Urinary bladder (tissue), 4 donors: Measurements from ENCODE around the gene SLC26A2. TPM values are rescaled to one million over a fixed set of nuclear protein-coding genes. Genes with fewer than 3 reads are reported as not detected.
"Not testable (repeated sequence)": the region's sequence is repeated elsewhere in the genome, so short reads cannot be mapped to it uniquely, and the experiment has no call there.

Experiments used
- DNase-seq: peaks from one replicate; pipeline ENCODE4 v3.0.0-alpha.2; 2015; ENCODE audit errors: extremely low spot score
- H3K27ac ChIP-seq: one replicate; pipeline ENCODE4 v1.5.1; 2013; ENCODE audit warnings: low read depth, mild to moderate bottlenecking, moderate library complexity
- H3K36me3 ChIP-seq: one replicate; pipeline ENCODE4 v1.6.1; 2013; ENCODE audit warnings: mild to moderate bottlenecking, moderate library complexity; ENCODE audit not compliant: insufficient read depth
- H3K4me1 ChIP-seq: one replicate; pipeline ENCODE4 v1.6.1; 2013; ENCODE audit warnings: mild to moderate bottlenecking, moderate library complexity; ENCODE audit not compliant: insufficient read depth
- H3K4me3 ChIP-seq: one replicate; pipeline ENCODE4 v1.5.1; 2013; ENCODE audit warnings: low read depth, low read length
- whole genome bisulfite sequencing: extraction: QIAGEN DNeasy Blood & Tissue Kit; methylation state at CpG from one replicate; pipeline ENCODE4 v1.1.7; 2013; 5-methylcytosine and 5-hydroxymethylcytosine counted together
- polyA plus RNA-seq: library from polyadenylated mRNA; stranded (reverse); fragments of 200-250 nt; gene quantifications from one replicate; pipeline ENCODE4 v1.2.3, GENCODE V29; 2013
- total RNA-seq: library from RNA; depleted of rRNA; stranded (reverse); fragments of >200 nt; gene quantifications from one replicate; pipeline ENCODE4 v1.2.3, GENCODE V29; 2014
- donor health status: healthy with polysubstance abuse.
- donor health status: healthy.

SLC26A2 gene
- total and polyA plus RNA-seq, 2 donors, result 5.0 to 34.9 TPM

DNA sequence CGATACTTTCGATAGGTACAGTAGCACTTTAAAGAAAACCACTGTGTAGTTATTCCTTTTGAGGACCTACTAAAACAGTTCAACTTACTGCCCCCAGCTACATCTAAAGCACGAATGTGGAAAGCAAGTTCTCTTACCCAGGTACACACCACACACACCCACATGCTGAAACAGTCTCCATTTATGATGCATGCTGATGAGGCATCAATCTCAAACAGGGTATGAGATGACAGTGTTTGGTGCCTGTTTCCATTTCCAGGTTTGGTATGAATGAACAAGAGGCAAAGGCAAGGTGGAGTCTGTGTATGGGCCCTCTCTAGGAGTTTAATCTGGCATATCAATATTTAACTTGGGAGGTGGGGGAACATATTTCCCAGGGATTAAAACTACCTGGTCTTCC lies 53.9 kb downstream of the SLC26A2 start:
- 96% methylated on average over 3 of the region's 3 CpGs for WGBS
- Histone ChIP-seq H3K36me3 (peaks cover 10% of the 10 kb centered on the region), H3K27ac (no peak overlapping the region), H3K4me3 (no peak overlapping the region), H3K4me1 (no peaks in the 10 kb centered on the region)
- DNase-seq, result no peak

DNA sequence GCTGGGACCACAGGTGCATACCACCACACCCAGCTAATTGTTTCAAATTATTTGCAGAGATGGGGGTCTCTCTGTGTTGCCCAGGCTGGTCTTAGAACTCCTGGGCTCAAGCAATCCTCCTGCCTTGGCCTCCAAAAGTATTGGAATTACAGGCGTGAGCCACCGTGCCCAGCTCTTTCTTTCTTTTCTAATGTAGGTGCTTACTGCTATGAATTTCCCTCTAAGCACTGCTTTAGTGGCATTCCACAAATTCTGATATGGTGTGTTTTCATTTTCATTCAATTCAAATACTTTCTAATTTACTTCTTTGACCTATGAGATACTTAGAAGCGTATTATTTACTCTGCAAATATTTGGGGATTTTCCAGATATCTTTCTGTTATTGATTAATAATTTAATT lies 54.9 kb downstream of the SLC26A2 start:
- H3K27ac ChIP-seq, result no peak overlapping the region
- no peak overlapping the region for H3K4me3 ChIP-seq
- WGBS, result 99% methylated on average over 3 of the region's 3 CpGs
- DNase-seq, result no peak
- H3K36me3 ChIP-seq, result peaks cover 5% of the 10 kb centered on the region
- no peaks in the 10 kb centered on the region for H3K4me1 ChIP-seq

DNA sequence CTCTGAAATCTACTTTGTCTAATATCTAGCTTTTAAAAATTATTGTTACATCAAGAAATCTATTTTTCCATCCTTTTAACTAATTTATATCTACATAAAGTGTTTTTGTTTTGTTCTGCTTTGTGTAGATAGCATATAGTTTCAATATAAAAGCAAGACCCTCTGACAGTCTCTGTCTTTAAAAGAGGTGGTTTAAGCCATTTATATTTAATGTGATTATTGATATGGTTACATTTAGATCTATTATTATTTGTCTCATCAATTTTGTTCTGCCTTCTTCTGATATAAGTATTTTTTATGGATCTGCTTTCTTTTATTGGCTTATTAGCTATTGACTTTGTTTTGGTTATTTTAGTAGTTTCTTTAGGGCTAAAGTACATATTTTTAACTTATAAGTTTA lies 56.0 kb downstream of the SLC26A2 start:
- DNase-seq, result no peak
- Histone ChIP-seq H3K4me1 (no peaks in the 10 kb centered on the region), H3K27ac (no peak overlapping the region), H3K4me3 (no peak overlapping the region), H3K36me3 (peaks cover 4% of the 10 kb centered on the region)

DNA sequence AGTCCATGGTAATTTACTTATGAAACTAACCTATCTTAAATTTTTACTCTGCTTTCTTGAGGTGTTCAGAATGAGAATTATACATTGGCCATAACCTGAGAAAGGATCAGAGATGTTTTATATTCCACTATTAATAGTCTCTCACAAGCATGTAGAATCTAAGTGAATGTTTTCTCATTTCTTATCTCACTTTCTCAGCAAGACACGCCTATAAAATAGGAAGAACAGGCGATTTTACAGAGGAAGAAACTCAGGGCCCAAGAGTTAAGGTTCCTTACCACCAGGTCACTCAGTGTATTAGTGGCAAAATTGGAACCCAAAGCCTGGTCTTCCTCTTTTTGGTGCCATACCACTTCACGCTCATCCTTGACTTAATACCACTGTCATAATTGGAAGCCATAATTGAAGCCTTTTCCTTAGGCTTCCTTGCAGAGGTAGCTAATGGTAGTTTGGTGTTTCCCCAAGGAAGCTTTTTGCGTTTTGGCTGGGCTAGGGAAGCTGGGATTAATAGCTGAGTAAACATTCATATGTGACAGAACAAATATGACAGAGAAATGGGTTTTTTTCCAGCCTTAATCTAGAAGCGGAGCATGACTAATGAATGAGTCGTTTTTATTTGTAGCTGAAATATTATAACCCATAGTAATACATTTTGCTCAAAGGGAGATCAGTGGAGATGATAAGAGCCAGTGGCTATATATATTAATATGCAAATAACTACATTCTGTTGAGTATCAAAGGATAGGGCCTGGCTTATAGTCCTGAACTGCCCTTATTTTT lies 56.9 kb downstream of the SLC26A2 start:
- H3K36me3 ChIP-seq, result peaks cover 4% of the 10 kb centered on the region
- DNase-seq, result no peak
- H3K27ac ChIP-seq, result no peak overlapping the region
- no peaks in the 10 kb centered on the region for H3K4me1 ChIP-seq
- H3K4me3 ChIP-seq, result no peak overlapping the region
- 48% methylated on average over 6 of the region's 6 CpGs for WGBS

DNA sequence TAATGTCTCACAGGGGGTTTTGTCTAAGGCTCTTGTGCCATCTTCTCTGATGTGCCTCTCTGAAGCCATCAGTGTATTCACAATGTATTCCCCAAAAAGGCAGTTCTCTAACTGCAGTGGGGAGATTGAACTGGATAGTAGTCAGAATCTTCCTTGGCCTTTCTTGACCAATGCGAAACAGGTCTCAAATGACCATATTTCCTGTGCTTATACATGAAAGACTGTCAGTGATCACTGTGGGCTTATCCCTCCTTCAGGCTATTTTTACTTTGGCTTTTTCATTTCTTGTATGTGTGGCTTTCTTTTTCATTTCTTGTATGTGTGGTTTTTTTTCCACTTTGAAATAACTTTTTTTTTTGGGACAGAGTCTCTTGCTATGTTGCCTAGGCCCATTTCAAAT lies 59.7 kb downstream of the SLC26A2 start:
- Histone ChIP-seq H3K4me3 (no peak overlapping the region), H3K4me1 (no peaks in the 10 kb centered on the region), H3K36me3 (no peaks in the 10 kb centered on the region), H3K27ac (no peak overlapping the region)
- 95% methylated on average over 1 of the region's 1 CpG for WGBS
- DNase-seq, result no peak

DNA sequence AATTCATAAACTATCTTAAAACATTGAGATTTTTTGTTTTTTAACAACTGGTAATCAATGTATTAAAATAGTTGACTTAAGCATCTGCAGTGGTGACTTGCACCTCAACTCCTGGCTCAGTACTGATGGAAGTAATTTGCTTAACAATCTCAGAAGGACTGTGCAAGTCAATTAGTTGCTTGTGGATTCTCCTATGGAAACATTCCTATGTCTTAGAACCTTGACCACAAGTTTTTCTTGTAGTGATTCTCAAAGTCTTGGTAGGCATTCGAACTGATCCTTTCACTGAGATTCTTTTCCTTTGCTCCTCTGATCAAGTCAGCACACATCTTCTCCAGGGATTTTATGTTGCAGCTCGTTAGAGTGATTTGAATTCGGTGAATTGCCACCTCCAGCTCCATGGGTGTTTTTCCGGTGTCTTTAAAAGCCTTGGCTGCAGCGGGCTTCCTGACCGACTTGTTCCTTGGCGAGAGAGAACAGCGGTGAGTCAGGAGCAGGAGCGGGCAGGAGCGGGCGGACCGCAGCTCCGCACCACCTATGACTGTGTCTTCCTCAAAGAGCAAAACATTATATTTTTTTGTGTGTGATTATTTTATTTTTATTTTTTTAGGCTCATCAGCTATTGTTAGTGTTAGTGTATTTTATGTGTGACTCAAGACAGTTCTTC lies 61.1 kb downstream of the SLC26A2 start:
- no peak for DNase-seq
- Histone ChIP-seq H3K36me3 (no peaks in the 10 kb centered on the region), H3K27ac (no peak overlapping the region), H3K4me3 (no peak overlapping the region), H3K4me1 (no peaks in the 10 kb centered on the region)
- WGBS, result 82% methylated on average over 13 of the region's 13 CpGs

DNA sequence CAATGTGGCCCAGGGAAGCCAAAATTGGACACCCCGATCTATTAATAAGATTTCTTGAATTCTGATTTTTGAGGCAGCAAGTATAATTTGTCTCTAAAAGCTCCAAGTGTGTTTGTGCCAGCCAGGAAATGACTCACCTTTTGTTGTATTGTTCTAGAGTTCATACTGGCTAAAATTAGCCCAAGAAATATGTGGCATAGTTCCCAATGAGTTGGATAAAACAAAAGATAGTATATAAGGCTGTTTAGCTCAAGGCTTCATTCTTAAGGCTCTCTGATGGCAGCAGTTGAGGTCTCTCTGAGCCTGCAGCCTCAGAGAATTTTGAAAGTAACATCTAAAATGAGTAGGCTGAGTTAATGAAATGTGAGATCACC lies 61.6 kb downstream of the SLC26A2 start:
- WGBS, result 79% methylated on average over 1 of the region's 1 CpG
- Histone ChIP-seq H3K4me1 (no peaks in the 10 kb centered on the region), H3K36me3 (no peaks in the 10 kb centered on the region), H3K4me3 (no peak overlapping the region), H3K27ac (no peak overlapping the region)
- DNase-seq, result no peak

DNA sequence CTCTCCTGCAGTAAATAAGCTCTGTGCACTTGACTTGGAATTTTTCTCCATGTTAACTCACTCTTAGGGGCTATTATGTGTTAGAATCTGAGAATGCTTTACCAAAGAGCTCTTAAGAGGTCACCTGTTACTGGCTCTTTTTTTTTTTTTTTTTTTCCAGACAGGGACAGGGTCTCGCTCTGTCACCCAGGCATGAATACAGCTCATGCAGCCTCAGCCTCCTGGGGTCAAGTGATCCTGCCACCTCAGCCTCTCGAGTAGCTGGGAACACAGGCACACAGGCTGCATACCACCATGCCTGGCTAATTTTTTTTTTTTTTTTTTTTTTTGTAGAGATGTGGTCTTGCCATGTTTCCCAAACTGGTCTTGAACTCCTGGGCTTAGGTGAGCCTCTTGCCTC lies 62.1 kb downstream of the SLC26A2 start:
- no peak overlapping the region for H3K4me3 ChIP-seq
- DNase-seq, result no peak
- no peaks in the 10 kb centered on the region for H3K36me3 ChIP-seq
- H3K27ac ChIP-seq, result no peak overlapping the region
- WGBS, result 90% methylated on average over 2 of the region's 2 CpGs
- H3K4me1 ChIP-seq, result no peaks in the 10 kb centered on the region

DNA sequence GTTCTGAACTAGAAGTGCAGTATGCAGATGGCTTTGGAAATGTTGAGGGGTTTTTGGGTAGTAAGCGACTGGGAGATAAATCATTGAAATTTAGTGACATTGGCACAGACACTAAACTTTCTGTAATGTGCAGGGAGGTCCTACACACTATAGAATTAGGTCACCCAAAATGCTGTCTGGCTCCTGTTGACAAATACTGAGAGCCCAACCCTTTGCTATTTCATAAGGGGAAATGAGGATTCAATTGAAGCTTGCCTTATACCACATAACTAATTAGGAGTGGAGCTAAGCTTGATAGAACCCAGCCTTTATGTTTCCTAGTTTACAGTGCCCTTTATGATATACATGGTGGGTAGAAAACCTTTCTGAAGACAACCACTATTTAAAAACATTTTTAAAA lies 62.6 kb downstream of the SLC26A2 start:
- no peaks in the 10 kb centered on the region for H3K36me3 ChIP-seq
- WGBS, result 86% methylated on average over 1 of the region's 1 CpG
- no peak overlapping the region for H3K4me3 ChIP-seq
- no peak overlapping the region for H3K27ac ChIP-seq
- no peak for DNase-seq
- no peaks in the 10 kb centered on the region for H3K4me1 ChIP-seq

DNA sequence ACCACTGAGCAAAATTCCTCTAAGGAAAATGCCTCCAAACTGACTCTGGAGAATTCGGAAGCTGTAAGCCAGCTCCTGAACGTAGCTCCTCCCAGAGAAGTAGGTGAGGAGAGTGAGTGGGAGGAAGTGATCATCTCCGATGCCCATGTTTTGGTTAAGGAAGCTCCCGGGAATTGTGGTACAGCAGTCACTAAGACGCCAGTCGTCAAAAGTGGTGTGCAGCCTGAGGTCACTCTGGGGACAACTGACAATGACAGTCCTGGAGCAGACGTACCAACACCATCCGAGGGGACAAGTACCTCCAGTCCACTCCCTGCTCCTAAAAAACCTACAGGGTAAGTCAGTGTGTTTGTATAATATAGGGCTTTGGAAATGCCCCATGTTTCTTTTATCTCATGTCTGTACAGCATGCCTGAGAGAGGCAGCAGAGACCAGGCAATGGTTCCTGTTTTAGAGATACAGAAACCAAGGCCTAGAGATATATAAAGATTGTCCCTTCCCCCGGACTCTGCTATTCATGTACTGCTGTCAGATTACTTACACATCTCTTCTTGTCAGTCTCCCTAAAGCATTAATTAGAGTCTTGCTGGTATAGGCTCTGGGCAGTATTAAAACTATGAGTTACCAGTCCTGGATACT lies 63.9 kb downstream of the SLC26A2 start:
- H3K4me1 ChIP-seq, result no peaks in the 10 kb centered on the region
- WGBS, result 68% methylated on average over 9 of the region's 9 CpGs
- H3K27ac ChIP-seq, result no peak overlapping the region
- no peak for DNase-seq
- H3K36me3 ChIP-seq, result no peaks in the 10 kb centered on the region
- H3K4me3 ChIP-seq, result no peak overlapping the region

DNA sequence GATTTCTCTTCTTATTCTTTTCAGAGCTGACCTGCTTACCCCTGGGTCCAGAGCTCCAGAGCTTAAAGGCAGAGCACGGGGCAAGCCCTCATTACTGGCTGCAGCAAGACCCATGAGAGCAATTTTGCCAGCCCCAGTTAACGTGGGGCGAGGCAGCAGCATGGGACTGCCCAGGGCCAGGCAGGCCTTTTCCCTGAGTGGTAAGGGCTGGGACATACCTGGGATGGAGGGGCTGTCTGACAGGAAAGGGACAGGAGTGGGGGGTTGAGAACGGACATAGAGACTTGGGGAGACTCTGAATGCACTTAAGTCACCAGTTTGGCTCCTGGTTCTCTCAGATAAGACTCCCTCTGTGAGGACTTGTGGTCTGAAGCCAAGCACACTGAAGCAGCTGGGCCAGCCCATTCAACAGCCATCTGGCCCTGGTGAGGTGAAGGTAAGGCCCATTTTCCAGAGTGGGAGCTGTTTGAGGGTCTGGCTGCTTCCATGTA lies 66.2 kb downstream of the SLC26A2 start:
- no peak for DNase-seq
- 91% methylated on average over 4 of the region's 4 CpGs for WGBS
- Histone ChIP-seq H3K36me3 (peaks cover 5% of the 10 kb centered on the region), H3K27ac (no peak overlapping the region), H3K4me1 (no peaks in the 10 kb centered on the region), H3K4me3 (no peak overlapping the region)

DNA sequence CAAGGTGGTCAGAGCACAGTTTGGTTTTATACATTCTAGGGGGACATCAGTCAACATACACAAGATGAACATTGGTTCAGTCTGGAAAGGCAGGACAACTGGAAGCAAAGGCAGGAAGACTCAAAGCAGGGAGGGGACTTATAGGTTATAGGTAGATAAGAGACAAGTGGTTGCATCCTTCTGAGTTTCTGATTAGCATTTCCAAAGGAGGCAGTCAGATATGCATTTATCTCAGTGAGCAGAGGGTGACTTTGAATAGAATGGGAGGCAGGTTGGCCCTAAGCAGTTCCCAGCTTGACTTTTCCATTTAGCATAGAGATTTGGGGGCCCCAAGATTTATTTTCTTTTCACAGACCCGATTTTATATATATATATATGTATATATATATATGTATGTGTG lies 67.5 kb downstream of the SLC26A2 start:
- not testable (repeated sequence) for H3K27ac ChIP-seq, DNase-seq, H3K4me1 ChIP-seq, H3K4me3 ChIP-seq, H3K36me3 ChIP-seq
- 73% methylated on average over 1 of the region's 1 CpG for WGBS

DNA sequence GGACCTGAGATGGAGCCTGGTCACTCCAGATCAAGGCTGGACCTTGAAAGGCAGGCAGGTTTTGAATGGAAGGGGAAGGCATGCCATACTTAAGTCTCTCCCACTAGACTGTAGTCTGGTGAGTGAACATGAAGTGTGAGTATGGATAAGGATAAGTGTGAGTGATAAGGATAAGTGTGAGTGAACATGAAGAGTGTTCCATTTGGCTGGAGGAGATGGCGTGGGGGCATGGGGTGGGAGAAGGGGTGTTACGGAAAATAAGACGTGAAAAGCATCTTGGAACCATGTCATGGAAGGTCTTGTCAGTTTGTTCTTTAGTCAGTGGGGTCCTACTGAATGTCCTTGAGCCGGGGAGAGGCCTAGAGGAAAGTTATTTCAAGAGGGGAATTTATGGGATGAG lies 72.8 kb downstream of the SLC26A2 start:
- Histone ChIP-seq H3K4me3 (no peak overlapping the region), H3K4me1 (no peaks in the 10 kb centered on the region), H3K27ac (no peak overlapping the region), H3K36me3 (peaks cover 6% of the 10 kb centered on the region)
- DNase-seq, result no peak
- 97% methylated on average over 4 of the region's 4 CpGs for WGBS

DNA sequence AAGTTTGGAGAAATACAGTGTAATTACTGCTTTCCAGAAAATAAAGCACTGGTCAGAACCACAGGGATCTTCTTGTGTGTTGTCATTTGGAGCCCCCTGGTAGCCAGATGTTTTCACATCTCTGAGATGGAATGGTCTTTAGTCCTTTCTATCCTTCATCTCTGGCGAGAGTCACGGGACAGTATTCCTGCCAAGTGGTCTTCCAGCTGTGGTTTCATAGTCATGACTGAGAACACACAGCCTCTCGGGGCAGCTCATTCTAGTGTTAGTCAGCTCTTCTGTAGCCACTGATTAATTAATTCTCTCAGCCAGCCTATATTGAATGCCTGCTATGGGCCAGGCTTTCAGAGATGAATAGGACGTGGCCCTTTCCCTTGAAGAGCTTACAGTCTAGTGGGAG lies 74.1 kb downstream of the SLC26A2 start:
- peaks cover 6% of the 10 kb centered on the region for H3K36me3 ChIP-seq

More for the DNA sequence above, 74.1 kb downstream of the SLC26A2 start:
- 66% methylated on average over 4 of the region's 4 CpGs for WGBS
- DNase-seq, result no peak
- H3K4me1 ChIP-seq, result no peaks in the 10 kb centered on the region
- H3K27ac ChIP-seq, result no peak overlapping the region
- no peak overlapping the region for H3K4me3 ChIP-seq
